ENCODE data around the gene LMLN. TPM values are rescaled to one million over a fixed set of nuclear protein-coding genes. Genes with fewer than 3 reads are reported as not detected.
"Not testable (repeated sequence)": the region's sequence is repeated elsewhere in the genome, so short reads cannot be mapped to it uniquely, and the experiment has no call there.

The LMLN gene
- polyA plus RNA-seq, 3 donors: 0.41 to 1.3 (median 1.00) TPM

DNA sequence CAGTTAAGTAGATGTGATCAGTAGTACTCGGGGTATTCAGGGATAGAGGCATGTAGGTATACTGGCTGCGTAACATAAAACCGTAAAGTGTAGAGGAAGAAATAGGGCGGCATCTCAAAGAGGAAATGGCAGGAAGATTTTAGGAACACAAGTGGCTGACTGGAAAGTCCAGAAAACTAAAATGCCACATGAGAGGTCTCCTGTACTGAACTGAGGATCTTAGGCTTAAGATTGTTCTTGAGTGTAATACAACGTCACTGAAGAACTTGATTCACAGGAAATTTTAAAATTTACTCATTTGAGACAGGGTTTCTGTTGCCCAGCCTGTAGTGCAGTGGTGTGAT, 2.3 kb upstream of the LMLN start:
- H3K36me3 Mint-ChIP-seq: peaks cover 34 to 42% of the 10 kb centered on the region in 2 donors
- H3K9me3 Mint-ChIP-seq: peaks cover 0 to 2% (median 0%) of the 10 kb centered on the region in 7 donors
- H3K9me3 ChIP-seq (replicated peaks in 1 of 2; ENCODE audit: control insufficient read depth in 1 of 2, insufficient read depth in 1 of 2, low read length in 2 of 2): no peaks in the 10 kb centered on the region
- H3K27ac Mint-ChIP-seq: peak overlapping the region; percentile 77 to 93 (median 87)
- H3K79me2 ChIP-seq (ENCODE audit: insufficient read depth, low read length): peaks cover 31% of the 10 kb centered on the region
- H3K4me2 ChIP-seq (replicated peaks; ENCODE audit: extremely low read depth, low read length, poor library complexity, severe bottlenecking): peak overlapping the region; percentile 51
- peak overlapping the region; percentile 31 to 68 for H3K4me3 Mint-ChIP-seq
- no peak overlapping the region for H3K9ac ChIP-seq (ENCODE audit: insufficient read depth, low read length, poor library complexity, severe bottlenecking)
- peaks cover 50 to 55% of the 10 kb centered on the region in 2 donors for H3K4me1 ChIP-seq (ENCODE audit: control insufficient read depth in 1 of 2, insufficient read depth in 2 of 2, low read length in 2 of 2)
- peak in 2 of 3 donors; percentile 36 to 80 for DNase-seq
- intact Hi-C loops (cut with micrococcal nuclease): no loop called here
- H3K36me3 ChIP-seq (replicated peaks in 1 of 2; ENCODE audit: control insufficient read depth in 1 of 2, insufficient read depth in 2 of 2, low read length in 2 of 2): peaks cover 36 to 40% of the 10 kb centered on the region in 2 donors
- no peaks in the 10 kb centered on the region for H3K27me3 ChIP-seq (ENCODE audit: control insufficient read depth in 2 of 2, insufficient read depth in 2 of 2, low read length in 2 of 2)
- peaks cover 40% of the 10 kb centered on the region for H4K20me1 ChIP-seq (ENCODE audit: insufficient read depth, low read length)
- 53% methylated on average over 4 of the region's 5 CpGs for WGBS (ENCODE audit: insufficient coverage)
- TF ChIP-seq CTCF (IDR thresholded peaks at IDR 0.05): no peak
- peak overlapping the region; percentile 45 to 74 for H3K27ac ChIP-seq (ENCODE audit: low read depth in 1 of 2, low read length in 2 of 2)
- H3K27me3 Mint-ChIP-seq (ENCODE audit: low read depth in 3 of 3): no peaks in the 10 kb centered on the region
- peaks cover 58% of the 10 kb centered on the region for H3K4me1 Mint-ChIP-seq
- no peak overlapping the region for H2AFZ ChIP-seq (ENCODE audit: insufficient read depth, low read depth, low read length, poor library complexity, severe bottlenecking)
- H3K4me3 ChIP-seq (replicated peaks in 1 of 3; ENCODE audit: low read depth in 2 of 3, low read length in 3 of 3): peak overlapping the region in 1 of 3 experiments; percentile 57

GRCh38 chr3:197958346-197958745, 1.7 kb upstream of the LMLN start:
- Mint-ChIP-seq H3K27me3 (ENCODE audit: low read depth in 3 of 3) (no peaks in the 10 kb centered on the region), H3K4me1 (peaks cover 55% of the 10 kb centered on the region), H3K36me3 (peaks cover 28 to 36% of the 10 kb centered on the region in 2 donors), H3K27ac (peak overlapping the region; percentile 71 to 93 (median 80)), H3K9me3 (peaks cover 0 to 2% (median 0%) of the 10 kb centered on the region in 7 donors), H3K4me3 (no peak overlapping the region)
- Histone ChIP-seq H3K79me2 (ENCODE audit: insufficient read depth, low read length) (peaks cover 25% of the 10 kb centered on the region), H3K27me3 (ENCODE audit: control insufficient read depth in 2 of 2, insufficient read depth in 2 of 2, low read length in 2 of 2) (no peaks in the 10 kb centered on the region), H3K9ac (ENCODE audit: insufficient read depth, low read length, poor library complexity, severe bottlenecking) (no peak overlapping the region), H3K27ac (ENCODE audit: low read depth in 1 of 2, low read length in 2 of 2) (peak overlapping the region in 1 of 2 donors; percentile 74), H3K4me2 (replicated peaks; ENCODE audit: extremely low read depth, low read length, poor library complexity, severe bottlenecking) (peak overlapping the region; percentile 51), H3K4me3 (replicated peaks in 1 of 3; ENCODE audit: low read depth in 2 of 3, low read length in 3 of 3) (peak overlapping the region in 1 of 3 experiments; percentile 57), H2AFZ (ENCODE audit: insufficient read depth, low read depth, low read length, poor library complexity, severe bottlenecking) (no peak overlapping the region), H3K4me1 (ENCODE audit: control insufficient read depth in 1 of 2, insufficient read depth in 2 of 2, low read length in 2 of 2) (peaks cover 50 to 55% of the 10 kb centered on the region in 2 donors), H3K9me3 (replicated peaks in 1 of 2; ENCODE audit: control insufficient read depth in 1 of 2, insufficient read depth in 1 of 2, low read length in 2 of 2) (no peaks in the 10 kb centered on the region), H3K36me3 (replicated peaks in 1 of 2; ENCODE audit: control insufficient read depth in 1 of 2, insufficient read depth in 2 of 2, low read length in 2 of 2) (peaks cover 32 to 34% of the 10 kb centered on the region in 2 donors), H4K20me1 (ENCODE audit: insufficient read depth, low read length) (peaks cover 36% of the 10 kb centered on the region)
- DNase-seq: peak in 1 of 3 donors; percentile 41
- intact Hi-C loops (cut with micrococcal nuclease): no loop called here
- 83% methylated on average over 1 of the region's 4 CpGs for WGBS (ENCODE audit: insufficient coverage)
- TF ChIP-seq CTCF (IDR thresholded peaks at IDR 0.05): no peak

DNA sequence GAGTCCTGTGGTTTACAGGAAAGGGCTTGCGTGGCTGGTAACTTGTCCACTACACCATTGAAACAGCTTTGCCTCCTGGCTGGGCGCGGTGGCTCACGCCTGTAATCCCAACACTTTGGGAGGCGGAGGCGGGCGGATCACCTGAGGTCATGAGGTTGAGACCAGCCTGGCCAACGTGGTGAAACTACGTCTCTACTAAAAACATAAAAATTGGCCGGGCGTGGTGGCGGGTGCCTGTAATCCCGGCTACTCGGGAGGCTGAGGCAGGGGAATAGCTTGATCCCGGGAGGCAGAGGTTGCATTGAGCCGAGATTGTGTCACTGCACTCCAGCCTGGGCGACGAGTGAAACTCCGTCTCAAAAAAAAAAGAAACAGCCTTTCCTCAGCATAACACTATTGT, 1.2 kb upstream of the LMLN start:
- H3K27me3 ChIP-seq (ENCODE audit: control insufficient read depth in 2 of 2, insufficient read depth in 2 of 2, low read length in 2 of 2); H3K4me3 Mint-ChIP-seq; H3K9me3 Mint-ChIP-seq; intact Hi-C loops (cut with micrococcal nuclease); H3K9ac ChIP-seq (ENCODE audit: insufficient read depth, low read length, poor library complexity, severe bottlenecking); DNase-seq; H3K9me3 ChIP-seq (replicated peaks in 1 of 2; ENCODE audit: control insufficient read depth in 1 of 2, insufficient read depth in 1 of 2, low read length in 2 of 2); H3K27me3 Mint-ChIP-seq (ENCODE audit: low read depth in 3 of 3); H3K4me2 ChIP-seq (replicated peaks; ENCODE audit: extremely low read depth, low read length, poor library complexity, severe bottlenecking): not testable (repeated sequence)
- Histone ChIP-seq H2AFZ (ENCODE audit: insufficient read depth, low read depth, low read length, poor library complexity, severe bottlenecking) (peak overlapping the region; percentile 76), H3K4me1 (ENCODE audit: control insufficient read depth in 1 of 2, insufficient read depth in 2 of 2, low read length in 2 of 2) (peaks cover 50 to 55% of the 10 kb centered on the region in 2 donors), H3K4me3 (replicated peaks in 1 of 3; ENCODE audit: low read depth in 2 of 3, low read length in 3 of 3) (peak overlapping the region in 1 of 3 experiments; percentile 98), H3K36me3 (replicated peaks in 1 of 2; ENCODE audit: control insufficient read depth in 1 of 2, insufficient read depth in 2 of 2, low read length in 2 of 2) (peaks cover 27 to 29% of the 10 kb centered on the region in 2 donors), H3K79me2 (ENCODE audit: insufficient read depth, low read length) (peaks cover 20% of the 10 kb centered on the region), H4K20me1 (ENCODE audit: insufficient read depth, low read length) (peaks cover 30% of the 10 kb centered on the region), H3K27ac (ENCODE audit: low read depth in 1 of 2, low read length in 2 of 2) (peak overlapping the region in 1 of 2 donors; percentile 88)
- WGBS (ENCODE audit: insufficient coverage): 98% methylated on average over 15 of the region's 19 CpGs
- Mint-ChIP-seq H3K36me3 (peaks cover 23 to 31% of the 10 kb centered on the region in 2 donors), H3K27ac (peak overlapping the region in 6 of 7 donors; percentile 71 to 93 (median 81)), H3K4me1 (peaks cover 53% of the 10 kb centered on the region)
